H1 (cell line): ENCODE results near the gene DNAL1. TPM values are rescaled to one million over a fixed set of nuclear protein-coding genes. Genes with fewer than 3 reads are reported as not detected.

ENCODE experiments used
- CTCF ChIA-PET: fragments of 300-600 bp; sonication (Branson Sonifier 250); formaldehyde crosslinking; loops from one replicate; lab custom pipeline; 2021; ENCODE audit not compliant: partially characterized antibody; lab: Charles Lee
- POLR2A ChIA-PET: fragments of 300-600 bp; sonication (Branson Sonifier 250); formaldehyde crosslinking; loops from one replicate; lab custom pipeline; 2021; ENCODE audit warnings: inconsistent platforms; ENCODE audit not compliant: partially characterized antibody; lab: Charles Lee
- DNase-seq, 2 experiments: peaks; one replicate each; pipeline versions ENCODE4 v3.0.0 to v3.0.0-alpha.2; 2010 to 2022; ENCODE audit warnings: low spot score in 2 of 2, low read depth in 1 of 2, mixed read lengths in 1 of 2
- FAIRE-seq: peaks from 2 replicates; lab custom pipeline; 2011; peaks lifted over from hg19 to GRCh38; lab: Jason Lieb, UNC
- H2AFZ ChIP-seq: 2 replicates; pipeline ENCODE4 v1.8.1; 2012; ENCODE audit warnings: low read length, inconsistent platforms
- H2AK5ac ChIP-seq: 2 replicates; pipeline ENCODE4 v1.6.1; 2013; ENCODE audit warnings: low read depth, low read length
- H2BK120ac ChIP-seq: replicated peaks from 2 replicates; pipeline ENCODE3; 2013; ENCODE audit warnings: low read depth, low read length, inconsistent platforms
- H2BK12ac ChIP-seq: 2 replicates; pipeline ENCODE4 v1.6.1; 2013; ENCODE audit warnings: low read depth, low read length
- H2BK15ac ChIP-seq: 2 replicates; pipeline ENCODE4 v1.6.1; 2013; ENCODE audit warnings: low read length
- H2BK20ac ChIP-seq: 2 replicates; pipeline ENCODE4 v1.6.1; 2013; ENCODE audit warnings: low read length
- H2BK5ac ChIP-seq: 2 replicates; pipeline ENCODE4 v1.6.1; 2013; ENCODE audit warnings: low read depth, low read length
- H3K14ac ChIP-seq: 2 replicates; pipeline ENCODE4 v1.6.1; 2013; ENCODE audit warnings: inconsistent platforms; ENCODE audit not compliant: insufficient read length
- H3K18ac ChIP-seq: 2 replicates; pipeline ENCODE4 v1.6.1; 2013; ENCODE audit warnings: low read length; ENCODE audit errors: extremely low read depth
- H3K23ac ChIP-seq: 2 replicates; pipeline ENCODE4 v1.6.1; 2013; ENCODE audit warnings: inconsistent platforms; ENCODE audit not compliant: insufficient read length
- H3K23me2 ChIP-seq: 2 replicates; pipeline ENCODE4 v1.6.1; 2013; ENCODE audit warnings: low read depth, low read length
- H3K27ac ChIP-seq: 2 replicates; pipeline ENCODE4 v1.6.1; 2011; ENCODE audit warnings: low read depth, low read length, inconsistent platforms
- H3K27me3 ChIP-seq, 4 experiments: replicated peaks in 1 of 4; 1 replicate in 1 of 4; 2 replicates in 3 of 4; pipeline versions ENCODE4 v1.6.1 to v1.8.1; 2011 to 2013; ENCODE audit warnings: low read length in 3 of 4, mild to moderate bottlenecking in 3 of 4, inconsistent platforms in 2 of 4, mixed read lengths in 2 of 4, moderate library complexity in 1 of 4; ENCODE audit not compliant: control insufficient read depth in 3 of 4, insufficient read depth in 3 of 4; ENCODE audit errors: extremely low read depth in 1 of 4
- H3K36me3 ChIP-seq, 4 experiments: 2 replicates each; pipeline versions ENCODE4 v1.6.1 to v1.8.1; 2011 to 2013; ENCODE audit warnings: mild to moderate bottlenecking in 4 of 4, low read length in 3 of 4, moderate library complexity in 2 of 4, control low read depth in 1 of 4, inconsistent platforms in 1 of 4; ENCODE audit not compliant: insufficient read depth in 4 of 4, control insufficient read depth in 2 of 4
- H3K4ac ChIP-seq: replicated peaks from 2 replicates; pipeline ENCODE3; 2013; ENCODE audit warnings: low read length, low read depth, mixed read lengths, inconsistent platforms; ENCODE audit not compliant: insufficient read length
- H3K4me1 ChIP-seq, 4 experiments: replicated peaks in 1 of 4; 1 replicate in 1 of 4; 2 replicates in 3 of 4; pipeline versions ENCODE4 v1.6.1 to v1.8.1; 2011 to 2013; ENCODE audit warnings: low read length in 3 of 4, inconsistent platforms in 2 of 4, mixed read lengths in 1 of 4; ENCODE audit not compliant: insufficient read depth in 4 of 4, control insufficient read depth in 3 of 4
- H3K4me2 ChIP-seq, 2 experiments: 2 replicates each; pipeline versions ENCODE4 v1.6.1 to v1.8.1; 2011 to 2013; ENCODE audit warnings: low read depth in 2 of 2, low read length in 2 of 2, control low read depth in 1 of 2, inconsistent platforms in 1 of 2, mild to moderate bottlenecking in 1 of 2; ENCODE audit not compliant: insufficient read depth in 1 of 2
- H3K4me3 ChIP-seq, 4 experiments: fragments of 200-600, 300-600 bp in 1 of 4; sonication (generic), shearing (Covaris generic), sonication (Bioruptor Twin) in 1 of 4; 2 replicates each; pipeline versions ENCODE4 v1.5.1 to v1.8.1; 2011 to 2016; ENCODE audit warnings: low read length in 4 of 4, low read depth in 3 of 4, control low read depth in 2 of 4, inconsistent platforms in 2 of 4, mild to moderate bottlenecking in 2 of 4, mixed read lengths in 1 of 4, moderate library complexity in 1 of 4; ENCODE audit not compliant: insufficient read depth in 2 of 4; ENCODE audit errors: extremely low read depth in 1 of 4
- H3K56ac ChIP-seq: replicated peaks from 2 replicates; pipeline ENCODE3; 2013; ENCODE audit warnings: low read depth, mild to moderate bottlenecking, mixed read lengths, low read length, inconsistent platforms; ENCODE audit not compliant: insufficient read length
- H3K79me1 ChIP-seq: 2 replicates; pipeline ENCODE4 v1.6.1; 2013; ENCODE audit warnings: low read depth, low read length, control low read depth
- H3K79me2 ChIP-seq, 2 experiments: 2 replicates each; pipeline versions ENCODE4 v1.6.1 to v1.8.1; 2012 to 2013; ENCODE audit warnings: low read length in 2 of 2, mild to moderate bottlenecking in 2 of 2, inconsistent platforms in 1 of 2; ENCODE audit not compliant: insufficient read depth in 2 of 2, control insufficient read depth in 1 of 2
- H3K9ac ChIP-seq, 4 experiments: replicated peaks in 1 of 4; 1 replicate in 1 of 4; 2 replicates in 3 of 4; pipeline versions ENCODE4 v1.6.1 to v1.8.1; 2011 to 2013; ENCODE audit warnings: low read depth in 3 of 4, low read length in 3 of 4, control low read depth in 2 of 4, mild to moderate bottlenecking in 2 of 4, moderate library complexity in 2 of 4, inconsistent platforms in 1 of 4; ENCODE audit errors: extremely low read depth in 1 of 4
- H3K9me3 ChIP-seq, 2 experiments: 2 replicates each; pipeline versions ENCODE4 v1.6.1 to v1.8.1; 2012 to 2013; ENCODE audit warnings: mild to moderate bottlenecking in 2 of 2, moderate library complexity in 2 of 2, control low read depth in 1 of 2, inconsistent platforms in 1 of 2, low read depth in 1 of 2, low read length in 1 of 2, mixed read lengths in 1 of 2; ENCODE audit not compliant: insufficient read depth in 2 of 2
- H4K20me1 ChIP-seq, 2 experiments: replicated peaks in 1 of 2; 2 replicates each; pipeline versions ENCODE3 to v1.8.1; 2011 to 2013; ENCODE audit warnings: inconsistent platforms in 2 of 2, low read length in 2 of 2, mild to moderate bottlenecking in 1 of 2; ENCODE audit not compliant: insufficient read depth in 2 of 2, control insufficient read depth in 1 of 2
- H4K5ac ChIP-seq: 2 replicates; pipeline ENCODE4 v1.6.1; 2013; ENCODE audit warnings: low read length, low read depth, mixed read lengths, inconsistent platforms; ENCODE audit not compliant: insufficient read length
- H4K8ac ChIP-seq: 2 replicates; pipeline ENCODE4 v1.8.0; 2013; ENCODE audit warnings: mild to moderate bottlenecking, moderate library complexity, low read length, inconsistent platforms; ENCODE audit not compliant: insufficient read depth; ENCODE audit errors: extremely low read depth
- H4K91ac ChIP-seq: replicated peaks from 2 replicates; pipeline ENCODE3; 2013; ENCODE audit warnings: low read length, mixed read lengths, inconsistent platforms; ENCODE audit not compliant: insufficient read length
- CHD1 ChIP-seq: IDR thresholded peaks from 2 replicates; pipeline ENCODE4 v1.6.1; 2012; ENCODE audit warnings: low read depth, low read length, improper control_type of control experiment
- CTCF ChIP-seq, 3 experiments: IDR thresholded peaks; 1 replicate in 2 of 3; 2 replicates in 1 of 3; pipeline versions ENCODE4 v1.5.1 to v1.6.1; 2011; ENCODE audit warnings: low read length in 3 of 3, mild to moderate bottlenecking in 3 of 3, inconsistent platforms in 2 of 3, low read depth in 1 of 3, moderate library complexity in 1 of 3; ENCODE audit not compliant: insufficient read depth in 1 of 3; ENCODE audit errors: control extremely low read depth in 1 of 3
- HDAC6 ChIP-seq: IDR thresholded peaks from one replicate; pipeline ENCODE4 v1.7.1; 2012; ENCODE audit warnings: low read depth, mild to moderate bottlenecking, inconsistent platforms, low read length, moderate library complexity
- POLR2AphosphoS5 ChIP-seq: IDR thresholded peaks from 2 replicates; pipeline ENCODE4 v1.6.1; 2011; ENCODE audit warnings: low read depth, low read length
- RFX5 ChIP-seq: IDR thresholded peaks from 2 replicates; pipeline ENCODE4 v1.6.1; 2011; ENCODE audit warnings: low read depth, low read length, improper control_type of control experiment, borderline replicate concordance
- RNF2 ChIP-seq: fragments of 200-900, 300-1000 bp; sonication (generic); IDR thresholded peaks from 2 replicates; pipeline ENCODE4 v1.7.1; 2016; ENCODE audit warnings: borderline replicate concordance, low read depth, mild to moderate bottlenecking, antibody characterized with exemption, low read length; ENCODE audit not compliant: poor library complexity, severe bottlenecking; ENCODE audit errors: missing control alignments
- SIRT6 ChIP-seq: IDR thresholded peaks from one replicate; pipeline ENCODE4 v1.7.1; 2012; ENCODE audit warnings: low read length, inconsistent platforms
- SP4 ChIP-seq: IDR thresholded peaks from 2 replicates; pipeline ENCODE4 v1.6.1; 2012; ENCODE audit warnings: low read length, inconsistent platforms
- SUZ12 ChIP-seq: fragments of 200-600 bp; sonication (generic); IDR thresholded peaks from 2 replicates; pipeline ENCODE4 v1.6.1; 2012; ENCODE audit warnings: mild to moderate bottlenecking, inconsistent platforms, low read length, moderate library complexity, mixed read lengths
- WGBS, 2 experiments: shearing (Covaris generic) in 1 of 2; methylation state at CpG; one replicate each; pipeline versions ENCODE4 v1.1.6 to v1.1.7; 2013 to 2015; ENCODE audit warnings: low lambda C conversion rate in 2 of 2, mixed read lengths in 2 of 2, inconsistent platforms in 1 of 2, low coverage in 1 of 2, missing lambda C conversion rate in 1 of 2; ENCODE audit not compliant: insufficient replicate concordance in 2 of 2, insufficient coverage in 1 of 2, insufficient read length in 1 of 2; ENCODE audit errors: extremely low coverage in 1 of 2, missing lambda C conversion rate in 1 of 2; 5-methylcytosine and 5-hydroxymethylcytosine counted together
- polyA plus RNA-seq, 7 experiments: library from polyadenylated mRNA; depleted of rRNA in 3 of 7; stranded (reverse) in 5 of 7; unstranded in 2 of 7; fragments of >200 nt in 5 of 7; fragments of 200-250 nt in 2 of 7; gene quantifications; 1 replicate in 5 of 7; 2 replicates in 1 of 7; 4 replicates in 1 of 7; pipeline versions ENCODE4 v1.2.1 to v1.2.3, GENCODE V29; 2011 to 2013; ENCODE audit warnings: missing spikeins in 2 of 7, mixed read lengths in 2 of 7
- total RNA-seq: library from RNA; stranded (reverse); fragmentation: NEBNext Ultra II Directional; extraction: Animal tissue kit (Norgen Biotek cat#: 25700); gene quantifications from 2 replicates; pipeline ENCODE4 v1.2.1, GENCODE V29; 2021
- TF ChIP-seq, protein P1 (sequence below): IDR thresholded peaks from 2 replicates; pipeline ENCODE4 v1.6.1; 2011; ENCODE audit warnings: low read length, improper control_type of control experiment

The DNAL1 gene
- total and polyA plus RNA-seq, 2 of the 8 experiments (the other 6 are each of a cell fraction or from before 2014, with no cell fraction given): 2.8 to 16.8 TPM

DNA sequence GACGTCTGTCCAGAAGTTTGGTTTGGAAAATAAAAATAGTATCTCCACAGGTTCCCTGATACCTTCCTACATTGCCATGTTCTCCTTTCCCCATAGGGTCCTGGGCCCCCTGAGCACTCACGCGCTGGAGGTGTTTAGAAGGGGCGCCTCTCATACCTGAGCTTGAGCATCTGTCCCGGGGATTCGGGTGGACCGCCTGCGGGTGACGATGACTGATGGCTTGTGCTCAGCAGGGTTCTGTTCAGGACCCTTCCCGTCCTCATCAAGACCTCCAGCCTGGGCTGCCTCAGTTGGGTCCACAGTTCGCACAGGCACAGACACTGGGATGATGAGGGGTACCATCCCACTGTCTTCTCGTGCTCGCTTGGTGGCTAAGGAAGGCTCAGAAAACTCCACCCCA is 92.1 kb downstream of the DNAL1 start:
- Histone ChIP-seq H4K5ac (no peak overlapping the region), H3K27ac (no peak overlapping the region), H3K4me3 (no peak overlapping the region), H2AFZ (no peak overlapping the region), H2AK5ac (no peak overlapping the region), H3K23me2 (no peaks in the 10 kb centered on the region), H3K4ac (no peak overlapping the region), H4K91ac (no peak overlapping the region), H2BK12ac (no peak overlapping the region), H4K8ac (no peak overlapping the region), H4K20me1 (peaks cover 6% of the 10 kb centered on the region in 2 experiments), H3K9ac (no peak overlapping the region), H3K79me2 (peaks cover 0 to 3% of the 10 kb centered on the region in 2 experiments; a peak in 1 of 4 replicates), H3K9me3 (no peaks in the 10 kb centered on the region), H3K4me1 (peaks cover 4 to 21% (median 12%) of the 10 kb centered on the region in 4 experiments), H3K79me1 (peaks cover 7% of the 10 kb centered on the region), H3K4me2 (no peak overlapping the region), H3K56ac (no peak overlapping the region), H3K14ac (no peak overlapping the region), H3K36me3 (peaks cover 0 to 11% (median 3%) of the 10 kb centered on the region in 4 experiments; a peak in 2 of 8 replicates), H2BK15ac (no peak overlapping the region), H2BK20ac (no peak overlapping the region), H3K18ac (no peak overlapping the region), H2BK5ac (no peak overlapping the region), H3K27me3 (no peaks in the 10 kb centered on the region), H3K23ac (no peak overlapping the region), H2BK120ac (no peak overlapping the region)
- no peak for FAIRE-seq
- ChIA-PET CTCF (interaction anchor here (11.0 to 11.1 kb wide), 2 partner anchors 8 to 18 kb away, joined by 173 to 198 read pairs; a partner anchor contains a TSS), POLR2A (no interaction called here)
- no peak for DNase-seq
- WGBS, 2 experiments: 88% methylated on average over 12 of the region's 13 CpGs; no CpG with 5 or more reads in 1 of the 2 experiments
- no peak for TF ChIP-seq SIRT6
- TF ChIP-seq, protein P1, sequence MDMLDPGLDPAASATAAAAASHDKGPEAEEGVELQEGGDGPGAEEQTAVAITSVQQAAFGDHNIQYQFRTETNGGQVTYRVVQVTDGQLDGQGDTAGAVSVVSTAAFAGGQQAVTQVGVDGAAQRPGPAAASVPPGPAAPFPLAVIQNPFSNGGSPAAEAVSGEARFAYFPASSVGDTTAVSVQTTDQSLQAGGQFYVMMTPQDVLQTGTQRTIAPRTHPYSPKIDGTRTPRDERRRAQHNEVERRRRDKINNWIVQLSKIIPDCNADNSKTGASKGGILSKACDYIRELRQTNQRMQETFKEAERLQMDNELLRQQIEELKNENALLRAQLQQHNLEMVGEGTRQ: no peak
- no peak for TF ChIP-seq RFX5
- TF ChIP-seq SUZ12: no peak
- no peak for TF ChIP-seq CTCF (IDR thresholded peaks at IDR 0.05; ENCODE audit: control extremely low read depth in 1 of 3, insufficient read depth in 1 of 3, low read depth in 1 of 3, low read length in 3 of 3)
- no peak for TF ChIP-seq HDAC6
- no peak for TF ChIP-seq POLR2AphosphoS5
- TF ChIP-seq SP4: no peak
- TF ChIP-seq RNF2: no peak
- no peak for TF ChIP-seq CHD1
